Natural killer cell (primary cell): ENCODE results near the gene GPR3. TPM values are rescaled to one million over a fixed set of nuclear protein-coding genes. Genes with fewer than 3 reads are reported as not detected.

Experiments
- ATAC-seq, 3 donors: fragments of 150-1000 bp in 2 of 3; fragments of 200-7000 bp in 1 of 3; cut with Tn5 transposase; 1 replicate in 1 of 3; 2 replicates in 2 of 3; pipeline ENCODE4 v1.10.0; 2021; ENCODE audit warnings: mild to moderate bottlenecking in 2 of 3, moderate library complexity in 2 of 3
- DNase-seq, 2 donors: peaks; one replicate each; pipeline versions ENCODE4 v3.0.0 to v3.0.0-alpha.2; 2013 to 2021; ENCODE audit warnings: mixed read lengths in 1 of 2
- H3K27ac ChIP-seq: one replicate; pipeline ENCODE4 v1.5.1; 2013; ENCODE audit warnings: mild to moderate bottlenecking, low read length
- H3K27me3 ChIP-seq: one replicate; pipeline ENCODE4 v1.6.1; 2013; ENCODE audit warnings: low read length; ENCODE audit not compliant: control insufficient read depth, insufficient read depth
- H3K36me3 ChIP-seq: one replicate; pipeline ENCODE4 v1.6.1; 2013; ENCODE audit warnings: low read length; ENCODE audit not compliant: control insufficient read depth, insufficient read depth
- H3K4me1 ChIP-seq: one replicate; pipeline ENCODE4 v1.6.1; 2013; ENCODE audit warnings: low read length; ENCODE audit not compliant: control insufficient read depth, insufficient read depth
- H3K4me3 ChIP-seq: one replicate; pipeline ENCODE4 v1.5.1; 2013; ENCODE audit warnings: low read length
- H3K9me3 ChIP-seq: one replicate; pipeline ENCODE4 v1.6.1; 2013; ENCODE audit warnings: low read length; ENCODE audit not compliant: control insufficient read depth, insufficient read depth
- H3K27ac Mint-ChIP-seq, 2 donors: one replicate each; pipeline ENCODE4 v1.8.0; 2022; ENCODE audit warnings: mild to moderate bottlenecking in 2 of 2, mixed read lengths in 2 of 2, moderate library complexity in 1 of 2
- H3K27me3 Mint-ChIP-seq, 2 donors: one replicate each; pipeline ENCODE4 v1.8.0; 2022; ENCODE audit warnings: low read depth in 2 of 2, mixed read lengths in 2 of 2
- H3K36me3 Mint-ChIP-seq: one replicate; pipeline ENCODE4 v1.8.0; 2022; ENCODE audit warnings: mixed read lengths
- H3K4me1 Mint-ChIP-seq, 2 donors: one replicate each; pipeline ENCODE4 v1.8.0; 2022; ENCODE audit warnings: mixed read lengths in 2 of 2
- H3K4me3 Mint-ChIP-seq: one replicate; pipeline ENCODE4 v1.8.0; 2022; ENCODE audit warnings: mild to moderate bottlenecking, moderate library complexity, mixed read lengths
- H3K9me3 Mint-ChIP-seq, 2 donors: one replicate each; pipeline ENCODE4 v1.8.0; 2022; ENCODE audit warnings: mixed read lengths in 2 of 2
- WGBS: methylation state at CpG from one replicate; pipeline ENCODE4 v1.1.7; 2013; ENCODE audit warnings: missing lambda C conversion rate; ENCODE audit not compliant: insufficient coverage; 5-methylcytosine and 5-hydroxymethylcytosine counted together
- intact Hi-C: fragments of 100-400 bp; cut with micrococcal nuclease; formaldehyde crosslinking; loops from one replicate; pipeline ENCODE4 v1.14.2; 2022
- total RNA-seq, 4 donors: library from RNA; stranded (reverse); fragments of 120-200 nt in 1 of 4; gene quantifications; one replicate each; pipeline versions ENCODE4 v1.2.3 to v1.2.4, GENCODE V29; 2013 to 2022
- TF ChIP-seq, protein P1 (sequence below): fragments of 200-600 bp; IDR thresholded peaks from one replicate; pipeline ENCODE4 v1.8.0; 2022; ENCODE audit warnings: antibody characterized with exemption

The GPR3 gene
- total RNA-seq, 3 donors from 2014 or later (not counting 1 experiment from before 2014, with no cell fraction given): 0.39 to 0.87 (median 0.60) TPM

DNA sequence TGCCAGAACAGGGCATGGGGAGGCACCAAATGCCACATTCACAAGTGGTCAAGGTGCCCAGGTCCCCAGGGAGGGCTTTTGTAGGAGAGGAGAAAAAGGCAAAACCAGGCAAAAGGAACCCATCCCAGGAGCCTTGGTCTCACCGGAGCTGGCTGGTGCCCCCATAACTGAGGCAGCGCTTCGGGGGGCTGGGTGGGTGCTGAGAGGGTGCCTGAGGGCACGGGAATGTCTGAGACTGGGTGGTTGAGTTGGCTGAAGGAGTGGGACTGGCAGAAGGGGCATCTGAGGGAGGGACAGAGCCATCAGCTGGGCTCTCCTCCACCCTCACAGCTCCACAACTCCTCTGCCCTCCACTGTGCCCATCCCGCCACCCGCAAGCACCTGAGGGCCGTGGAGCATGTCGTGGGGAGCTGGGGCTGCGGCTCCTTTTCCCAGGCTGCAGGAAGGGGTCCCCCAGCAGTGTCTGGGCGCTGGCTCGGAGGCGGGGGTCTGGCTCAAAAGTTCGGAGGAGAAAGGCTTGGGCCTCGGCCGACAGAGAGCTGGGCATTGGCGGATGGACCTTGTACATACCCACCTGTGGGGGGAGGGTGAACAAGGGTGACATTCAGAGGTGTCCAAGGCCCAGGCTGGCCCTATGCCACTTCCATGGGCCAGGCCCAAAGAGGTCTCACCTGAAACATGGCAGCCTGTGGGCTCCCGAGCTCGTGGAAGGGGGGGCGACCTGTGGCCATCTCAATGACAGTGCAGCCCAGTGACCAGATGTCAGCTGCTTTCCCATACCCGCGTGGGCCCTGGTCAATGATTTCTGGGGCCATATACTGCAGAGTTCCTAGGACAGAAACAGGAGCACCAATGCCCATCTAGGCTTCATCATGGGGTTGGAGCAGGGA lies 34.1 kb upstream of the GPR3 start:
- no peaks in the 10 kb centered on the region for H3K9me3 Mint-ChIP-seq
- H3K4me3 Mint-ChIP-seq: peak overlapping the region; percentile 77
- intact Hi-C loops: no loop called here
- peak overlapping the region; percentile 78 to 84 for H3K27ac Mint-ChIP-seq
- TF ChIP-seq, protein P1, sequence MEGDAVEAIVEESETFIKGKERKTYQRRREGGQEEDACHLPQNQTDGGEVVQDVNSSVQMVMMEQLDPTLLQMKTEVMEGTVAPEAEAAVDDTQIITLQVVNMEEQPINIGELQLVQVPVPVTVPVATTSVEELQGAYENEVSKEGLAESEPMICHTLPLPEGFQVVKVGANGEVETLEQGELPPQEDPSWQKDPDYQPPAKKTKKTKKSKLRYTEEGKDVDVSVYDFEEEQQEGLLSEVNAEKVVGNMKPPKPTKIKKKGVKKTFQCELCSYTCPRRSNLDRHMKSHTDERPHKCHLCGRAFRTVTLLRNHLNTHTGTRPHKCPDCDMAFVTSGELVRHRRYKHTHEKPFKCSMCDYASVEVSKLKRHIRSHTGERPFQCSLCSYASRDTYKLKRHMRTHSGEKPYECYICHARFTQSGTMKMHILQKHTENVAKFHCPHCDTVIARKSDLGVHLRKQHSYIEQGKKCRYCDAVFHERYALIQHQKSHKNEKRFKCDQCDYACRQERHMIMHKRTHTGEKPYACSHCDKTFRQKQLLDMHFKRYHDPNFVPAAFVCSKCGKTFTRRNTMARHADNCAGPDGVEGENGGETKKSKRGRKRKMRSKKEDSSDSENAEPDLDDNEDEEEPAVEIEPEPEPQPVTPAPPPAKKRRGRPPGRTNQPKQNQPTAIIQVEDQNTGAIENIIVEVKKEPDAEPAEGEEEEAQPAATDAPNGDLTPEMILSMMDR: no peak
- 96% methylated on average over 21 of the region's 21 CpGs for WGBS
- Histone ChIP-seq H3K9me3 (no peaks in the 10 kb centered on the region), H3K27ac (no peak overlapping the region), H3K27me3 (no peaks in the 10 kb centered on the region), H3K4me3 (no peak overlapping the region), H3K36me3 (no peaks in the 10 kb centered on the region), H3K4me1 (peaks cover 50% of the 10 kb centered on the region)
- H3K4me1 Mint-ChIP-seq: peaks cover 25 to 41% of the 10 kb centered on the region in 2 donors
- no peaks in the 10 kb centered on the region for H3K36me3 Mint-ChIP-seq
- DNase-seq: no peak
- H3K27me3 Mint-ChIP-seq: no peaks in the 10 kb centered on the region
- no peak for ATAC-seq

DNA sequence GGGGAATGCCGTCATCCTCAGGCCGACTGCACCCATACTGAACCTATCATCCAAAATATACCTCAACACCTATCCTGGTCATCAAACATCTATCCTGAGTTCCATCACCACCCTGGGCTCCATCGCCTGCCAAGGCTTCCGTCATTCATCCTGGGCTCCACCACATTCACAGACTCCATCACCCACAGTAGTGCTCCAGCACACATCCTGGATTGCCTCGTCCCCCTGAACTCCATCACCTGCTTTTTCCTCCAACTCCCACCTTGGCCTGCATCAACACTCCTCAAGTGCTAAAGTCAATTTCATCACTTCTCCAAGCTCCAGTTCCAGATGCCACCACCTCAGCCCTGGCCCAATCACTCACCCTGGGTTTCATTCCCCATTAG lies 33.5 kb upstream of the GPR3 start:
- no peak for DNase-seq
- H3K9me3 Mint-ChIP-seq: no peaks in the 10 kb centered on the region
- TF ChIP-seq, protein P1: no peak
- H3K27ac Mint-ChIP-seq: peak overlapping the region in 1 of 2 donors; percentile 67
- Histone ChIP-seq H3K36me3 (no peaks in the 10 kb centered on the region), H3K27ac (no peak overlapping the region), H3K4me1 (peaks cover 50% of the 10 kb centered on the region), H3K9me3 (no peaks in the 10 kb centered on the region), H3K4me3 (no peak overlapping the region), H3K27me3 (no peaks in the 10 kb centered on the region)
- no peak for ATAC-seq
- H3K27me3 Mint-ChIP-seq: no peaks in the 10 kb centered on the region
- H3K4me3 Mint-ChIP-seq: no peak overlapping the region
- H3K4me1 Mint-ChIP-seq: peaks cover 25 to 41% of the 10 kb centered on the region in 2 donors
- H3K36me3 Mint-ChIP-seq: no peaks in the 10 kb centered on the region
- WGBS: 95% methylated on average over 5 of the region's 5 CpGs
- intact Hi-C loops: no loop called here

DNA sequence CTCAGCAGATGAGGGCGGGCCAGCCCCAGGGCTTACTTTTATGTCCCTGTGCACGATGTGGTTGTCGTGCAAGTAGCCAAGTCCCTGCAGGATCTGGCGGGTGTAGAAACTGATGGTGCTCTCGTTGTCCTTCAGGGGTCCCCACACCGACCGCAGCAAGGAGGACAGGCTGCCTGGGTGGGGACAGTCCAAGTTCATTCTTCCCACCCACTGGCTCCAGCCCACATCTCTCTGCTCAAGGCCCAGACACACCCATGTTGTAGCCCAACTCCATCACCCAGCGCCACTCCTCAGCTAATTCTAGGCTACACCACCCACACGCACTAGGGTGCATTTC lies 32.6 kb upstream of the GPR3 start:
- Mint-ChIP-seq H3K4me1 (peaks cover 26 to 49% of the 10 kb centered on the region in 2 donors), H3K27me3 (no peaks in the 10 kb centered on the region), H3K4me3 (peak overlapping the region; percentile 75), H3K36me3 (no peaks in the 10 kb centered on the region), H3K27ac (peak overlapping the region; percentile 14 to 31), H3K9me3 (no peaks in the 10 kb centered on the region)
- Histone ChIP-seq H3K36me3 (no peaks in the 10 kb centered on the region), H3K9me3 (no peaks in the 10 kb centered on the region), H3K4me1 (peaks cover 54% of the 10 kb centered on the region), H3K27me3 (no peaks in the 10 kb centered on the region), H3K27ac (no peak overlapping the region), H3K4me3 (peak overlapping the region; percentile 29)
- intact Hi-C loops: no loop called here
- no peak for DNase-seq
- no peak for ATAC-seq
- 51% methylated on average over 9 of the region's 9 CpGs for WGBS
- TF ChIP-seq, protein P1: no peak
